ENCODE measurements around the gene WDTC1. TPM values are rescaled to one million over a fixed set of nuclear protein-coding genes. Genes with fewer than 3 reads are reported as not detected.
A peak's percentile ranks its signal among the peaks of the same experiment; 100 is the strongest.

Gene WDTC1
- total and polyA plus RNA-seq, 2 of the 8 experiments (the other 6 are each of a cell fraction or from before 2014, with no cell fraction given): 7.5 to 18.7 TPM

DNA sequence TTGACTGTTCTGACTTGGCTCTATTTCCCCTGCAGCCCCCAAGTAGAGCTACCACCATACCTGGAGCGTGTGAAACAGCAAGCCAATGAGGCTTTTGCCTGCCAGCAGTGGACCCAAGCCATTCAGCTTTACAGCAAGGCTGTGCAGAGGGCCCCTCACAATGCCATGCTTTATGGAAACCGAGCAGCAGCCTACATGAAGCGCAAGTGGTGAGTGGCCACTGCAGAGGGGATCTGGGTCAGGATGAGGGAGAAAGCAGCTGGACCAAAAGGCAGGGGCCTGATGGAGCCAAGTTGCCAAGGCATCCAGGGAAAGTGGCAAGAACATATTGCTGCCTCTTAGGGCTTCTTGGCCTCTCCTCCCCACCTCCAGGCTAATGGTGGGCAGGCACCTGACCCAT lies 63.5 kb downstream of the WDTC1 start:
- TF ChIP-seq BACH1 (IDR thresholded peaks at IDR 0.05; ENCODE audit: low read length) (no peak), YY1 (IDR thresholded peaks at IDR 0.05; ENCODE audit: low read depth, low read length) (no peak)
- no peak overlapping the region for H2BK120ac ChIP-seq (replicated peaks; ENCODE audit: low read depth, low read length)
- ChIA-PET CTCF (ENCODE audit: partially characterized antibody) (interaction anchor here (0.5 to 17.9 kb wide), 32 partner anchors 7 to 365 kb away, joined by 3 to 321 read pairs (median 10); partner anchors contain the start of genes AHDC1, CD164L2, FCN3 and GPR3), POLR2A (ENCODE audit: partially characterized antibody) (interaction anchor here (0.9 to 2.4 kb wide), 3 partner anchors 9 to 99 kb away, joined by 3 to 7 read pairs (median 3); no protein-coding TSS in a partner anchor)
- no peak overlapping the region for H4K91ac ChIP-seq (replicated peaks; ENCODE audit: insufficient read length, low read length)
- no peak overlapping the region for H2BK12ac ChIP-seq (ENCODE audit: low read depth, low read length)
- H3K56ac ChIP-seq (replicated peaks; ENCODE audit: insufficient read length, low read depth, low read length): no peak overlapping the region
- no peak overlapping the region for H2BK15ac ChIP-seq (ENCODE audit: low read length)
- FAIRE-seq (no peak), DNase-seq (ENCODE audit: low read depth in 1 of 2, low spot score in 2 of 2) (no peak)
- peak overlapping the region; percentile 6; the same call in 1 of the 2 replicates for H4K8ac ChIP-seq (ENCODE audit: extremely low read depth, insufficient read depth, low read length)
- H3K79me2 ChIP-seq (ENCODE audit: control insufficient read depth in 1 of 2, insufficient read depth in 2 of 2, low read length in 2 of 2): no peaks in the 10 kb centered on the region
- H3K27me3 ChIP-seq (replicated peaks in 1 of 4; ENCODE audit: control insufficient read depth in 3 of 4, extremely low read depth in 1 of 4, insufficient read depth in 3 of 4, low read length in 3 of 4): no peaks in the 10 kb centered on the region
- no peaks in the 10 kb centered on the region for H3K79me1 ChIP-seq (ENCODE audit: low read depth, low read length)
- H3K14ac ChIP-seq (ENCODE audit: insufficient read length): no peak overlapping the region
- no peaks in the 10 kb centered on the region for H3K9me3 ChIP-seq (ENCODE audit: insufficient read depth in 2 of 2, low read depth in 1 of 2, low read length in 1 of 2)
- H2AK5ac ChIP-seq (ENCODE audit: low read depth, low read length): no peak overlapping the region
- H3K4me2 ChIP-seq (ENCODE audit: insufficient read depth in 1 of 2, low read depth in 2 of 2, low read length in 2 of 2): no peak overlapping the region
- H3K4me3 ChIP-seq (ENCODE audit: extremely low read depth in 1 of 4, insufficient read depth in 2 of 4, low read depth in 3 of 4, low read length in 4 of 4): no peak overlapping the region
- no peak overlapping the region for H2BK20ac ChIP-seq (ENCODE audit: low read length)
- no peak overlapping the region for H3K27ac ChIP-seq (ENCODE audit: low read depth, low read length)
- no peak overlapping the region for H3K4ac ChIP-seq (replicated peaks; ENCODE audit: insufficient read length, low read depth, low read length)
- H3K23me2 ChIP-seq (ENCODE audit: low read depth, low read length): no peaks in the 10 kb centered on the region
- H3K36me3 ChIP-seq (ENCODE audit: control insufficient read depth in 2 of 4, insufficient read depth in 4 of 4, low read length in 3 of 4): no peaks in the 10 kb centered on the region; a peak in 1 of 8 replicates
- no peak overlapping the region for H2BK5ac ChIP-seq (ENCODE audit: low read depth, low read length)
- no peak overlapping the region for H3K9ac ChIP-seq (replicated peaks in 1 of 4; ENCODE audit: extremely low read depth in 1 of 4, low read depth in 3 of 4, low read length in 3 of 4)
- no peaks in the 10 kb centered on the region for H4K20me1 ChIP-seq (replicated peaks in 1 of 2; ENCODE audit: control insufficient read depth in 1 of 2, insufficient read depth in 2 of 2, low read length in 2 of 2)
- no peak overlapping the region for H3K18ac ChIP-seq (ENCODE audit: extremely low read depth, low read length)
- H2AFZ ChIP-seq (ENCODE audit: low read length): no peak overlapping the region
- H3K23ac ChIP-seq (ENCODE audit: insufficient read length): no peak overlapping the region
- WGBS, 2 experiments (ENCODE audit: extremely low coverage in 1 of 2, insufficient coverage in 1 of 2, insufficient read length in 1 of 2, insufficient replicate concordance in 2 of 2, low coverage in 1 of 2, low lambda C conversion rate in 2 of 2, missing lambda C conversion rate in 1 of 2): 100% methylated on average over 2 of the region's 3 CpGs; no CpG with 5 or more reads in 1 of the 2 experiments
- H3K4me1 ChIP-seq (replicated peaks in 1 of 4; ENCODE audit: control insufficient read depth in 3 of 4, insufficient read depth in 4 of 4, low read length in 3 of 4): peaks cover 0 to 22% (median 11%) of the 10 kb centered on the region in 4 experiments; a peak in 6 of 7 replicates
- no peak overlapping the region for H4K5ac ChIP-seq (ENCODE audit: insufficient read length, low read depth, low read length)
